Activated CD8-positive, alpha-beta memory T cell treated with anti-CD3 and anti-CD28 coated beads for 48 hours (primary cell): Measurements from ENCODE around the gene SAMMSON.

Experiments used
- DNase-seq, 3 experiments: peaks; one replicate each; pipeline ENCODE4 v3.0.0-alpha.2; 2020; ENCODE audit warnings: low read depth in 2 of 3, low spot score in 2 of 3

SAMMSON gene

DNA sequence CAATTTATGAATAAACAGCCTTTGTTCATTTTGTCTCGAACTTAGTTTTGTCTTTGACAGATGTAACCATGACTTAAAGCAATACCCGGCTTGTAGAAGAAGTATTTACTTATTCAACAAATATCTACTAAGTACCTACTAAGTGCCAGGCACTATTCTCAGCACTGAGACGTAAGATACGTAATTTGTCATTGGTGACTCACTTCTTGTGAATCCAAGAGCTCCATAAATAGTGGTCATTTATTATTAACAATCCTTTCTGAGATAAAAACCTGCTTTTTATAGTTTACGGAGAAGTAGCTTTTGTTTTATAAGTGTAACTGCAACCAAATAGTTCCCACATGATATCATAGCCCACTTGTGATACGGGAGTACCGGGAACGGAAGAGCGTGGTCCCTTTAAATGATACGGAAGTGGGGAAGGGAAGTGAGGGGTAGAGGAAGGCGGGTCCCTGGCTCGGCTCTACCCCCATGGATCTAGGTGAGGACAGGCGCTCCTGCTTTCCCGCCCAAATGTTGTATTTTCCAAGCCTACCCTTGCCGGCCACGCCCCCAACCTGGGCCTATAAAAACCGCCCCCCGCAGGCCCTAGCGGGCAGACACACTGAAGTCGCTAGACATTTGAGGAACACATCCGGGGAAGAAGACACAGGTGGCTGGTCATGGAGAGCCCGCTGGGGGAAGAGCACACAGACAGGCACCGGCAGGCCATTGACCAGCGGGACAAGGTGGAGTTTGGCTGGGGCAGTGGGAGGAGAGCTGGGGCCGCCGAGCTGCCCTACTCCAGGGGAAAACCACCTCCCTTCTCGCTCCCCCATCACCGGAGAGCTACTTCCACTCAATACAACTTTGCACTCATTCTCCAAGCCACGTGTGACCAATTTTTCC is at the start of gene SAMMSON:
Gene SAMMSON, plus strand, starts transcription at position 594 of the 888 bp plus-strand sequence.
- no peak for DNase-seq

DNA sequence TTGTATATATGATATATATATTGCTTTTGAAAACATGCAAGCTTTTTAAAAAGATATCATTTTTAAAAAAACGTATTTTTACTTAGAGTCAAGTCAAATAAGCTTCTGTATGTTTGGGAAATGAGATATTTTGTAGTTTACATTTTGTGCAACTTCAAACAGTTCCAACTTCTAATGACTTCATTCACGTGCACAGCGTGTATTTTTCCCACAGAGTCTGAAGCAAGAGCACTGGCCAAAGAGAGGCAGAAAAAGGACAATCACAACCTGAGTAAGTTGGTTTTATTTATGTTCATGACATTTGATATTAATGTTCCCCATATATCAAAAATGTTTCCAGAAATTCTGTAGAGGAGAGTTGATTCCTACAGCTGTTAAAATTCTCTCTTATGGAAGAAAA is 47.9 kb upstream of the SAMMSON start:
- DNase-seq: no peak

GRCh38 chr3:69959581-69959980 is 40.0 kb upstream of the SAMMSON start:
- DNase-seq: no peak

- no peak for DNase-seq
These were observed 37.7 kb upstream of the SAMMSON start for GRCh38 chr3:69961706-69962439.

- no peak for DNase-seq
These were observed 35.9 kb upstream of the SAMMSON start for GRCh38 chr3:69963643-69964042.

DNA sequence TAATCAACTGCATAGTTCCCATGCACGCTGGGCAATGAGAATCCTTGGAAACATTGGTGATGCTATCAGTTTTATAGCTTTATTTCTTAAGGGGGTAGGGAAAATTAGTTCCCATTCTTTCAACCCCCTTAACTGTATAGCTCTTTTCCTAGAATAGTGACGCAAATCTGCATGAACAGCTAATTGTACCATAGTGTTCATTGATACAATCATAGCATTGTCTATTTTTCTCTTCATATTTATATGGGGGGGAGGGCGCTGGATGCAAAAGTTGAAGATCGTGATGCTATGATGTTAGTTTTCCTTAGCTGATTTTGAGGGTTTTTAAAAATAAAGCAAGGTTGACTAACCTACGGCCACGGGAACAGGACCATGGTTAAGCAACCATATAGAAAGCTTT is 32.4 kb upstream of the SAMMSON start:
- DNase-seq: no peak

DNA sequence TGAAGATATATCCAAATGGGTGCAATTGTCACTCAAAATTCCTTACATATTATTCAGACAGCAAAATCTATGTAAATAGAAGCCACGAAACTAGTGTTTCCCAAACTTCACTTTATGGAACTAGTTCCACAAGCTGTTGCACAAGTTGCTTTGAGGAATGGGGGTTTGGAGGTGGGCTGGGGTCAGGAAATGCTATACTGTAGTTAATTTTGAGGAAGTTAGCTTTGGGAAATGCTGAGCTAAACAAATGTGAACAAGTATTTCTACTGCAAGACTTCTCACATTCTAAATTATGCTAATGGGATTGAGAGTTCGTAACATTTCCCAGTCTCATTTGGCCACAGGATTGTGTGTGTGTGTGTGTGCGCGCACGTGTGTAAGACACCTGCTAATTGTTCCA is 28.7 kb upstream of the SAMMSON start:
- no peak for DNase-seq

GRCh38 chr3:69972672-69973071 is 26.9 kb upstream of the SAMMSON start:
- no peak for DNase-seq

DNA sequence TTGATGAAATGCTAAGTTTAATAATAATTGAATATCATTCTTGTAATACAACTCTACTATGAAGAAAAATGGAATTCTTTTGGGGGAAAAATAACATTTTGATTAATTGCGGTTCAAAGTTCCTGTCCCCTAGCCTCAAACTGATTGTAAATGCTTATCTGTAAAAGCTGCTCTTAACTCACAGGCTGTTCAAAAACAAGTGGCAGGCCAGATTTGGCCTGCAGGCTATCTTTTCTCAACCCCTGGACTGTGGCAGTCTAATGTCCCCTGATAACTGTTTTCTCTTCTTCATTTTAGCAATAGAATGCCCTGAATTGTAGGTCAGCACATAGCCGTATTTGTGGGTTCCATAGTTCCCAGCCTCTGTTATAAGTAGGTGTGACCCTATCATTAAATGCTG is 23.5 kb upstream of the SAMMSON start:
- DNase-seq: no peak

- no peak for DNase-seq
These were observed 15.8 kb upstream of the SAMMSON start for GRCh38 chr3:69983546-69984265.

GRCh38 chr3:69985266-69985665 is 14.3 kb upstream of the SAMMSON start:
- no peak for DNase-seq

DNA sequence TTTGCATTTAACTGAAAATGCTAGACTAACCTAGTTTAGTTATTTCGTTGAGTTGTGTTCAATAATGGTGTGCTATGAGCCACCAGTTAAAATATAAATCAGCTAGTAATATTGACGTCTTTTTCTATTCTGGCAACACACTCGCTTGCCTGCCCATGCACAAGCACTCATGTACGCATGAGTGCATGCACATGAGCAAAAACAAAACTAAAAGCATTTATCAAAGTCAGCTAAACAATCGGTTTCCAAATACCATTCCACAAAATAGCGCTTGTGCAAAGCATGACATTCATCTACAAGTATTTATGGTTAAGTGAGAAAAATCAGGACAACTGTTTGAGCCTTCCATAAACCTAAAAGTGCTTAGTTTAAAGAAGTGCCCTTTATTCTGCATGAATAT is 13.1 kb upstream of the SAMMSON start:
- no peak for DNase-seq

DNA sequence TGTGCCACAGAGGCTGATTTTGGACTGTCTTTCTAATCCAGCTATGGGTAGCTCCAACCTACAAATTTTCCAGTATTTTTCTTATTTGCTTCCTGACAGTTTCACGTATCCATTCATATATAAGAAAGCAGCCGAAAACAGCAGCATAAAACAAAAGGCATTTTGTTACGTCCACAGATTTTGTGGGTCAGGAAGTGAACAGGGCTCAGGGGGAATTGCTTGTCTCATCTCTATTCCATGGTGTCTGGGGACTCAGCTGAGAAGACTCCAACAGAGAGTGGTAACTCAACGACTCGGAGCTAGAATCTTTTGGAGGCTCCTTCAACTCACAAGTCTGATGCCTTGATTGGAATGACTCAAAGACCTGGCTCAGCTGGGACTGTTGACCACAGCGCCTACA is 11.7 kb upstream of the SAMMSON start:
- DNase-seq: no peak

DNA sequence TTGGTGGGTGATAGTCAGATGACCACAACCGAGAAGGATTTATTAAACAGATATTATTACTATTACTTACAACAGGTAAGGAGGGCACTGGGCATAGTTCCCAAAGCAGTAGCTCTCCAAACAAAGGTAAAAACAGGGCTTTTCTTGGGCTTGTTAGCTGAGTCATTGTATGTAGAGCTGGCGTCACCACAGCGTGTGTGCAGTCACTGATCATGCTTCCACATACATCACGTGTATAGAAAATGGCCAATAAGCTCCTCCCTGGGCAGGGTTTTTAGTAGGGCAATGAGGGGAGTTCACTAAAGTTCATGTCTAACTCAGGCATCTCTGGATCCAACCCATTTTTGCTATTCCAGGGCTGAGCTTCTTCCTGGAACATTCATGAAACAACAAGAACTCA is 5.8 kb upstream of the SAMMSON start:
- DNase-seq: no peak

DNA sequence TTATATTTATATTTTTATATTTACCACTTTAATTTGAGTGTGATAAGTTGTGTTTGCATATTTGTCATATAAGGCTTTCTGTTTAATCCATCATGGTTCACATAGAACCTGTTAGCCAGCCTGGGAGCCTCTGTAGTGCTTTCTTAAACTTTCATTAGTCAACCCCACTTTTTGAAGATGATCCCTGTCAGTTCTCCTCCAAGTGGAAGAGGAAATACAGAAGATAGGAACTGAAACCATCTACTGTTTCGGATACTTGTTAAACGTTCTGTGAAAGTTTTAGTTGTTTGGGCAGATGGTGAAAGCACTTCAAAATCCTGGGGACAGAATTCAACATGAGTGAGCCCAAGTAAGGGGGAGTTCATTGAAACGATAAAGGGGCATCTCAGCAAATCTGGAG is 4.6 kb upstream of the SAMMSON start:
- DNase-seq: no peak

- DNase-seq: no peak
These were observed 1.8 kb upstream of the SAMMSON start for GRCh38 chr3:69997631-69998307.

DNA sequence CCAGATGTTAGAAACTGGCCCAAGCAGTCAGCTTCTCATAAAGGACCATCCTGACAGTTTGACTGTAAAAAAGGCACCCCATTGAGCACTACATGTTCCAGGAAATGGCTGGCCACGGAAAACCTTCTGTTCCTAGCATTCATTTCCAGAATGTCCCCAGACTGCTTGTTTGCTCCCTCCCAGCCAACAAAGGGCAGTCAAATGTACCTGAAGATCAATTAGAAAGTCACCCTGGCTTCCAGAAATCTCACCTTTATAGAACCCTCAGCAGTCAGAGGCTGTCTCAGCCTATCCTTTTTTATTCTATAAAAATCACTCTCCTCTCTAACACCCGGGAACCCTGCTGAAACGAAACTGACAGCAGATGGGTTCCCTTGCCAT is 784 bp upstream of the SAMMSON start:
- no peak for DNase-seq

DNA sequence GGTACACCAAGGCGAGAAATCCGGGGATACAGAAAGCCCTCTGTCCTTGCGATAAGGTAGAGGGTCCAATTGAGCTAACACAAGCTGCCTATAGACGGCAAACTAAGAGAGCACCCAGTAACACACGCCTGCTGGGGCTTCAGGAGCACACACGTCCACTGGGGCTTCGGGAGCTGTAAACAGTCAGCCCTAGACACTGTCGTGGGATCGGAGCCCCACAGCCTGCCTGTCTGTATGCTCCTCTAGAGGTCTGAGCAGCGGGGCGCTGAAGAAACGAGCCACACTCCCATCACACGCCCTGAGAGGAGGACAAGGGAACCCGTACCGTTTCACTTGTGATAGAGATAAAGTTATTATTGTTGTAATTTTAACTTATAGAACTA is 486 bp downstream of the SAMMSON start:
- no peak for DNase-seq

GRCh38 chr3:70000563-70001081 is 1.1 kb downstream of the SAMMSON start:
- DNase-seq: no peak

DNA sequence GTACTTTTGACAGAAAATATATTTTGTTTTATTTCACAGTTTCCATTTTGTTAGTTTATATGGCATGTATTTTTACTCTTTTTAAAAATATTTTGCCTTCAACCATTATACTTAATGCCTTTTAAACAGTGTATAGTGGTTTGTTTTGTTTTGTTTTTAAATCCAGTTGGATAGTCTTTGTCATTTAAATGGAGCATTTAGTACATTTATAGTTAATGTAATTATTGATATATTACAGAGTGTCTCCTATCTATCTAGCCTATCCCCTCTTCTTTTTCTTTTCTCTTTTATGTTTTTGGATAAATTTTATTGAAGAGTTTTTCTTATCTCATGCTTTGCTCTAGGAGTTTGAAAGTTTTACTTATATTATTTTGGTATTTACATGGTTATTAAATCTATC is 3.6 kb downstream of the SAMMSON start:
- DNase-seq: no peak

GRCh38 chr3:70006089-70006488 is 6.6 kb downstream of the SAMMSON start:
- no peak for DNase-seq
